Right hindlimb (tissue), 1 donor: ENCODE results near the gene SLC25A13.
"Not testable (repeated sequence)": the region's sequence is repeated elsewhere in the genome, so short reads cannot be mapped to it uniquely, and the experiment has no call there.

Experiments used
- DNase-seq: peaks from one replicate; pipeline ENCODE4 v3.0.0-alpha.2; 2018

The SLC25A13 gene

GRCh38 chr7:96321031-96321657 is 754 bp downstream of the SLC25A13 start:
- peak; percentile 93 for DNase-seq

- no peak for DNase-seq
Observed at GRCh38 chr7:96320442-96320841, 1.5 kb downstream of the SLC25A13 start.

- no peak for DNase-seq
Observed at GRCh38 chr7:96319439-96319838, 2.5 kb downstream of the SLC25A13 start.

GRCh38 chr7:96316949-96317348 is 4.9 kb downstream of the SLC25A13 start:
- DNase-seq: no peak

GRCh38 chr7:96315125-96315512 is 6.8 kb downstream of the SLC25A13 start:
- no peak for DNase-seq

GRCh38 chr7:96314402-96315124 is 7.3 kb downstream of the SLC25A13 start:
- no peak for DNase-seq

- DNase-seq: no peak
Observed at GRCh38 chr7:96313940-96314339, 8.0 kb downstream of the SLC25A13 start.

GRCh38 chr7:96312502-96312901 is 9.4 kb downstream of the SLC25A13 start:
- DNase-seq: no peak

- no peak for DNase-seq
Observed at GRCh38 chr7:96311967-96312366, 9.9 kb downstream of the SLC25A13 start.

- DNase-seq: no peak
Observed at GRCh38 chr7:96310110-96310509, 11.8 kb downstream of the SLC25A13 start.

- DNase-seq: no peak
Observed at GRCh38 chr7:96308950-96309263, 13.0 kb downstream of the SLC25A13 start.

- no peak for DNase-seq
Observed at GRCh38 chr7:96308253-96308949, 13.5 kb downstream of the SLC25A13 start.

- DNase-seq: no peak
Observed at GRCh38 chr7:96306385-96307125, 15.3 kb downstream of the SLC25A13 start.

GRCh38 chr7:96305915-96306314 is 16.0 kb downstream of the SLC25A13 start:
- DNase-seq: no peak

- DNase-seq: no peak
Observed at GRCh38 chr7:96304573-96304972, 17.3 kb downstream of the SLC25A13 start.

- no peak for DNase-seq
Observed at GRCh38 chr7:96303686-96304443, 18.0 kb downstream of the SLC25A13 start.

GRCh38 chr7:96303105-96303685 is 18.7 kb downstream of the SLC25A13 start:
- DNase-seq: no peak

GRCh38 chr7:96300986-96301385 is 20.9 kb downstream of the SLC25A13 start:
- DNase-seq: no peak

GRCh38 chr7:96300502-96300901 is 21.4 kb downstream of the SLC25A13 start:
- no peak for DNase-seq

GRCh38 chr7:96299496-96299895 is 22.4 kb downstream of the SLC25A13 start:
- no peak for DNase-seq

GRCh38 chr7:96297876-96298275 is 24.0 kb downstream of the SLC25A13 start:
- DNase-seq: no peak

GRCh38 chr7:96297446-96297845 is 24.5 kb downstream of the SLC25A13 start:
- not testable (repeated sequence) for DNase-seq
